Umbilical cord (tissue), 2 donors: ENCODE data around the gene SDHB. TPM values are rescaled to one million over a fixed set of nuclear protein-coding genes. Genes with fewer than 3 reads are reported as not detected.
"Not testable (repeated sequence)": the region's sequence is repeated elsewhere in the genome, so short reads cannot be mapped to it uniquely, and the experiment has no call there.

ENCODE experiments used
- DNase-seq: peaks from one replicate; pipeline ENCODE4 v3.0.0-alpha.2; 2015; ENCODE audit warnings: low spot score
- total RNA-seq: library from RNA; depleted of rRNA; stranded (reverse); fragments of >200 nt; gene quantifications from one replicate; pipeline ENCODE4 v1.2.3, GENCODE V29; 2014; ENCODE audit warnings: low replicate concordance; ENCODE audit not compliant: insufficient read depth

Gene SDHB
- total RNA-seq, 1 donor from 2014 or later: 69.3 TPM

- no peak for DNase-seq
Observed at GRCh38 chr1:17075470-17076255, 21.8 kb upstream of the SDHB start.

GRCh38 chr1:17071794-17072193 lies 18.0 kb upstream of the SDHB start:
- DNase-seq: no peak

GRCh38 chr1:17070163-17070525 lies 16.3 kb upstream of the SDHB start:
- no peak for DNase-seq

- no peak for DNase-seq
Observed at GRCh38 chr1:17069452-17070162, 15.8 kb upstream of the SDHB start.

GRCh38 chr1:17068789-17069188 lies 15.0 kb upstream of the SDHB start:
- DNase-seq: no peak

GRCh38 chr1:17067465-17068240 lies 13.8 kb upstream of the SDHB start:
- DNase-seq: no peak

GRCh38 chr1:17067069-17067426 lies 13.2 kb upstream of the SDHB start:
- no peak for DNase-seq

GRCh38 chr1:17066361-17067068 lies 12.7 kb upstream of the SDHB start:
- no peak for DNase-seq

- DNase-seq: no peak
Observed at GRCh38 chr1:17065666-17066065, 11.8 kb upstream of the SDHB start.

GRCh38 chr1:17062751-17063150 lies 8.9 kb upstream of the SDHB start:
- DNase-seq: not testable (repeated sequence)

GRCh38 chr1:17061892-17062291 lies 8.1 kb upstream of the SDHB start:
- no peak for DNase-seq

GRCh38 chr1:17061486-17061885 lies 7.7 kb upstream of the SDHB start:
- DNase-seq: no peak

GRCh38 chr1:17060306-17060749 lies 6.5 kb upstream of the SDHB start:
- DNase-seq: no peak

GRCh38 chr1:17059391-17060305 lies 5.8 kb upstream of the SDHB start:
- peak; percentile 74 for DNase-seq

GRCh38 chr1:17056551-17056950 lies 2.7 kb upstream of the SDHB start:
- peak; percentile 53 for DNase-seq

- DNase-seq: no peak
Observed at GRCh38 chr1:17055801-17056200, 2.0 kb upstream of the SDHB start.

- DNase-seq: no peak
Observed at GRCh38 chr1:17053086-17053684, 647 bp downstream of the SDHB start.

- DNase-seq: no peak
Observed at GRCh38 chr1:17052641-17053040, 1.2 kb downstream of the SDHB start.

- DNase-seq: no peak
Observed at GRCh38 chr1:17052038-17052437, 1.8 kb downstream of the SDHB start.

GRCh38 chr1:17047924-17048323 lies 5.9 kb downstream of the SDHB start:
- no peak for DNase-seq
